ENCODE results near the gene CNGA2. TPM values are rescaled to one million over a fixed set of nuclear protein-coding genes. Genes with fewer than 3 reads are reported as not detected.
"Not testable (repeated sequence)": the region's sequence is repeated elsewhere in the genome, so short reads cannot be mapped to it uniquely, and the experiment has no call there.

Gene CNGA2
- total and polyA plus RNA-seq, 4 donors = not detected

DNA sequence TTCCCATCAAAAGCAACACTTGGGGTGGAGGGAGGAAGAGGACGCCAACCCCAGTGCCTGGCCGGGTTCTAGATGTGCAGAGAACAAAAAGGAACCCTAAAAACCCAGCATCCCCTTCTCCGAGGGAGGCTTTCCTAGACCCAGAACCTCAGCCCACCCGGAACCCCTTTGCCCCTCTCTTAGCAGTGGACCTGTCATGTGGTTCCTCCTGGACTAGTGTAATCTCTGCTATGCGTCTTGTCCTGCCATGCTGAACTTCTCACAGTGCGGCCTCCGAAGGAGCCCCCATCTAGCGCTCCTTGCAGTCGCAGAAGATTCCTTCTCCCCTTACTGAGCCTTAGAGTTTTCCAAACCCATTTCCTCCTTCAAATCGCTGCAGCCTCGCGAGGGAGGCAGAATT is 40.4 kb upstream of the CNGA2 start:
- Histone ChIP-seq H3K27ac (ENCODE audit: low read depth in 1 of 2, low read length in 1 of 2) (no peak overlapping the region), H3K4me1 (ENCODE audit: control insufficient read depth in 5 of 5, insufficient read depth in 5 of 5, low read length in 5 of 5) (no peaks in the 10 kb centered on the region), H3K4me3 (no peak overlapping the region), H3K9ac (ENCODE audit: insufficient read depth in 1 of 2, low read length in 2 of 2) (no peak overlapping the region), H3K9me3 (ENCODE audit: control insufficient read depth in 4 of 4, insufficient read depth in 3 of 4, low read length in 3 of 4) (peaks cover 0 to 2% (median 0%) of the 10 kb centered on the region in 4 donors), H3K36me3 (ENCODE audit: control insufficient read depth in 4 of 4, insufficient read depth in 4 of 4, low read length in 4 of 4) (no peaks in the 10 kb centered on the region), H3K27me3 (ENCODE audit: control insufficient read depth in 3 of 3, insufficient read depth in 3 of 3, low read length in 2 of 3) (peaks cover 6 to 8% (median 6%) of the 10 kb centered on the region in 3 donors)
- TF ChIP-seq, protein P1, sequence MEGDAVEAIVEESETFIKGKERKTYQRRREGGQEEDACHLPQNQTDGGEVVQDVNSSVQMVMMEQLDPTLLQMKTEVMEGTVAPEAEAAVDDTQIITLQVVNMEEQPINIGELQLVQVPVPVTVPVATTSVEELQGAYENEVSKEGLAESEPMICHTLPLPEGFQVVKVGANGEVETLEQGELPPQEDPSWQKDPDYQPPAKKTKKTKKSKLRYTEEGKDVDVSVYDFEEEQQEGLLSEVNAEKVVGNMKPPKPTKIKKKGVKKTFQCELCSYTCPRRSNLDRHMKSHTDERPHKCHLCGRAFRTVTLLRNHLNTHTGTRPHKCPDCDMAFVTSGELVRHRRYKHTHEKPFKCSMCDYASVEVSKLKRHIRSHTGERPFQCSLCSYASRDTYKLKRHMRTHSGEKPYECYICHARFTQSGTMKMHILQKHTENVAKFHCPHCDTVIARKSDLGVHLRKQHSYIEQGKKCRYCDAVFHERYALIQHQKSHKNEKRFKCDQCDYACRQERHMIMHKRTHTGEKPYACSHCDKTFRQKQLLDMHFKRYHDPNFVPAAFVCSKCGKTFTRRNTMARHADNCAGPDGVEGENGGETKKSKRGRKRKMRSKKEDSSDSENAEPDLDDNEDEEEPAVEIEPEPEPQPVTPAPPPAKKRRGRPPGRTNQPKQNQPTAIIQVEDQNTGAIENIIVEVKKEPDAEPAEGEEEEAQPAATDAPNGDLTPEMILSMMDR (IDR thresholded peaks at IDR 0.05; ENCODE audit: control extremely low read depth, extremely low read depth) = no peak
- DNase-seq (no peak), ATAC-seq (ENCODE audit: insufficient read depth, low FRiP score) (no peak)
- WGBS, 2 donors = 66 to 71% methylated on average over 12 of the region's 12 CpGs

DNA sequence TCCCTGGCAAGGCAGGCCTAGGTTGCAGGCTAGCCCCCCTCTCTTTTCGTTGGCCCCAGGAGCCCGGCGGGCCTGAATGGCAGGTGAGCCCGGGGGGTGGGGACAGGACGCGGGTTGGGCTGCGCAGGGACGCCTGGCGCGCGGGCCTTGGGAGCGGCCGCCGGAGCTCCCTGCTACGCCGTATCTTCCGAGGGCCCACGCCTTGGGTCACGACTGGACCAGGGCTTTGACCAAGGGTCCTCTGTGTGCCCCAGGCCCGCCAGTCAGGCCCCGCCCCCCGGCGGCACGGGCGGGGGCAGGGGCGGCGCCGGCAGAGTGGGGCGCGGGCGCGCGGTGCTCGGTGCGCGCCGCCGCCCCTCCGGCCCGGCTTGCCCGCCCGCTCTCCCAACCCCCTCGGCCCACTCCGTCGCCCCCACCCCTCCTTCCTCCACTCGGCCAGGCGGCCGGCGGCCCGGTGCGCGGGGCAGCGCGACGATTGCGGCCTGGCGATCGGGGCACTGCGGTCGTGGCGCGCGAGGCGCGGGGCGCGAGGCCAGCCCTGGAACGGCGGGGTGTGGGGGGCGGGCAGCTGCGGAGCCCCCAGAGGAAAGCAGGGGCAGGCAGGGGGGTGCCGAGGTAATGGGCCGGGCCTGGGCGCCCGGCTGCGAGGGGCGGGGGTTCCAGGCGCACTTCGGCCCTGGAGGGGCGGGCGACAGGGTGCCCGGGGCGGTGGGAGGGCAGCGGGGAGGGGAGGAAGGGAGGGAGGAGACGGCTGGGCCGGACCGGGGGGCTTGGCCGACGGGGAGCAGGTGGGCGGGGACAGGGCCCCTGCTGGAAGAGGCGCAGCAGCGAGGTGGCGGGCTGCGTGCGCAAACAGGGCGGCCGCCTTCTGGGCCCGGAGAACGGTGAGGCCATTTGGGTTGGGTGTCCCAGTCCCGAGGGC is 39.6 kb upstream of the CNGA2 start, which contains the start of gene PRRG3:
Gene PRRG3 (plus strand): TSS at position 798 of the 922 bp plus-strand sequence. CDS start 3,357 bp downstream, outside the sequence.
- TF ChIP-seq, protein P1 (IDR thresholded peaks at IDR 0.05; ENCODE audit: control extremely low read depth, extremely low read depth) = no peak
- Histone ChIP-seq H3K4me1 (ENCODE audit: control insufficient read depth in 5 of 5, insufficient read depth in 5 of 5, low read length in 5 of 5) (no peaks in the 10 kb centered on the region), H3K27ac (ENCODE audit: low read depth in 1 of 2, low read length in 1 of 2) (peak within 1 kb of the TSS in 1 of 2 donors; percentile 21), H3K9me3 (ENCODE audit: control insufficient read depth in 4 of 4, insufficient read depth in 3 of 4, low read length in 3 of 4) (peaks cover 0 to 3% (median 0%) of the 10 kb centered on the region in 4 donors), H3K4me3 (no peak within 1 kb of the TSS), H3K36me3 (ENCODE audit: control insufficient read depth in 4 of 4, insufficient read depth in 4 of 4, low read length in 4 of 4) (no peaks in the 10 kb centered on the region), H3K27me3 (ENCODE audit: control insufficient read depth in 3 of 3, insufficient read depth in 3 of 3, low read length in 2 of 3) (peaks cover 6 to 8% (median 6%) of the 10 kb centered on the region in 3 donors), H3K9ac (ENCODE audit: insufficient read depth in 1 of 2, low read length in 2 of 2) (no peak within 1 kb of the TSS)
- 2 to 34% methylated on average over 31 to 100 of the region's 100 CpGs for WGBS, 2 donors
- ATAC-seq (ENCODE audit: insufficient read depth, low FRiP score) (no peak), DNase-seq (peak in 2 of 3 donors; percentile 30 to 44)

DNA sequence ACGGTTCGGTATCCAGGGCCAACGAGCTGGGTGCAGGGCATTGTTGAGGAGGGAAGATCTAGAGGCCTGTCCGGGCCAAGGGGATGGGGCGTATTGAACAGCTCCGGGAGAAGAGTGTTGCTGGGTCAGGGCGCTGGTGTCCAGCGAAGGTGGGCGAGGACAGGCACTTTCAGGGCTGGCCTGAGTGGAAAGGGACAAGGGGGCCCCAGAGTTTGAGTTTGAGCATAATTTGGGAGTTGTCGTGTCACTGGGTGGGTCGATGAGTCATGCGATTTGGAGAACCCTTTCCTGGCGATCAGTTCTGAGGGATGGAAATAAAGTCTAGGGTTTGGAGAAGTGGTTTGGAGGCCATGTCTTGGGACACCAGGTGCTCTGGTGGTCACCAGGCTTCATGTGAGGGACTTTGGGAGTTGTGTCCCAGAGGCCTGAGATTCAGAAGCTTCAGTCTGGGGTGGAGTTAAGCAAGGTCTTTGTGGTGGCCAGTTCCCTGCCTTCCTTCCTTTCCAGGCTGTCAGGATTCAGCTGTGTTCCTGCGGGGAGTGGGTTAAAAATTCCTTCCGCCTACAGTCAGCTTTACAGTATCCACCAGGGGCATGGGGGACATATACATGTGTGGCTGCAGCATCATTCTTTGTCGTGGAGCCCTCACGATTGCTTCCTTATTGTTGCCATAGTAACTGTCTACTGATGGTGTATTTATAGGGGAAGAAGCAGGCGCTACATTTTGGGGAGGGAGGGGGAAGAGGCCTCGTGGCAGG is 38.8 kb upstream of the CNGA2 start:
- no peak overlapping the region for H3K4me3 ChIP-seq
- H3K4me1 ChIP-seq (ENCODE audit: control insufficient read depth in 5 of 5, insufficient read depth in 5 of 5, low read length in 5 of 5) = no peaks in the 10 kb centered on the region
- TF ChIP-seq, protein P1 (IDR thresholded peaks at IDR 0.05; ENCODE audit: control extremely low read depth, extremely low read depth) = no peak
- H3K36me3 ChIP-seq (ENCODE audit: control insufficient read depth in 4 of 4, insufficient read depth in 4 of 4, low read length in 4 of 4) = no peaks in the 10 kb centered on the region
- peaks cover 6 to 8% (median 6%) of the 10 kb centered on the region in 3 donors for H3K27me3 ChIP-seq (ENCODE audit: control insufficient read depth in 3 of 3, insufficient read depth in 3 of 3, low read length in 2 of 3)
- H3K9me3 ChIP-seq (ENCODE audit: control insufficient read depth in 4 of 4, insufficient read depth in 3 of 4, low read length in 3 of 4) = peaks cover 0 to 6% (median 0%) of the 10 kb centered on the region in 4 donors
- no peak overlapping the region for H3K9ac ChIP-seq (ENCODE audit: insufficient read depth in 1 of 2, low read length in 2 of 2)
- no peak overlapping the region for H3K27ac ChIP-seq (ENCODE audit: low read depth in 1 of 2, low read length in 1 of 2)
- WGBS, 2 donors = 18 to 44% methylated on average over 16 to 19 of the region's 19 CpGs
- ATAC-seq (ENCODE audit: insufficient read depth, low FRiP score) (no peak), DNase-seq (no peak)

DNA sequence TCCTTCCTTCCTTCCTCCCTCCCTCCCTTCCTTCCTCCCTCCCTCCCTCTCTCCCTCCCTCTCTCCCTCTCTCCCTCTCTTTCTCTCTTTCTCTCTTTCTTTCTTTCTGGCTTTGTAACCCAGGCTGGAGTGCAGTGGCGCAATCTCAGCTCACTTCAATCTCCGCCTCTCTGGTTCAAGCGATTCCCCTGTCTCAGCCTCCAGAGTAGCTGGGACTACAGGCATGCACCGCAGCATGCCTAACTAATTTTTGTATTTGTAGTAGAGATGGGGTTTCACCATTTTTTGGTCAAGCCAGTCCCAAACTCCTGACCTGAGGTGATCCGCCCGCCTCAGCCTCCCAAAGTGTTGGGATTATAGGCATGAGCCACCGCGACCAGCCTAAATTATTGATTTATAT is 37.5 kb upstream of the CNGA2 start:
- not testable (repeated sequence) for H3K36me3 ChIP-seq (ENCODE audit: control insufficient read depth in 4 of 4, insufficient read depth in 4 of 4, low read length in 4 of 4); H3K4me3 ChIP-seq; ATAC-seq (ENCODE audit: insufficient read depth, low FRiP score); H3K27ac ChIP-seq (ENCODE audit: low read depth in 1 of 2, low read length in 1 of 2); DNase-seq; H3K9ac ChIP-seq (ENCODE audit: insufficient read depth in 1 of 2, low read length in 2 of 2); H3K4me1 ChIP-seq (ENCODE audit: control insufficient read depth in 5 of 5, insufficient read depth in 5 of 5, low read length in 5 of 5); H3K9me3 ChIP-seq (ENCODE audit: control insufficient read depth in 4 of 4, insufficient read depth in 3 of 4, low read length in 3 of 4); H3K27me3 ChIP-seq (ENCODE audit: control insufficient read depth in 3 of 3, insufficient read depth in 3 of 3, low read length in 2 of 3)
- WGBS, 2 donors = 85 to 97% methylated on average over 7 to 8 of the region's 8 CpGs

All from lung (tissue), 12 donors.